SK-N-SH (cell line): ENCODE measurements around the gene SMCO2. TPM values are rescaled to one million over a fixed set of nuclear protein-coding genes. Genes with fewer than 3 reads are reported as not detected.
A peak's percentile ranks its signal among the peaks of the same experiment; 100 is the strongest.

ENCODE experiments used
- CTCF ChIA-PET: fragments of 300-600, 350-600 bp; formaldehyde crosslinking; extraction: SDS; loops from one replicate; lab custom pipeline; 2021; lab: Yijun Ruan, JAX
- POLR2A ChIA-PET: fragments of 350-600 bp; sonication (Branson Sonifier 250); formaldehyde crosslinking; extraction: SDS; loops from one replicate; lab custom pipeline; 2020; ENCODE audit warnings: antibody characterized with exemption, inconsistent platforms; lab: Yijun Ruan, JAX
- DNase-seq: peaks from one replicate; pipeline ENCODE4 v3.0.0; 2012
- H2AFZ ChIP-seq: fragments of 200-600 bp; sonication (generic); 2 replicates; pipeline ENCODE4 v1.8.1; 2016; ENCODE audit warnings: antibody characterized with exemption, mild to moderate bottlenecking, low read depth
- H3F3A ChIP-seq: fragments of 200-600 bp; sonication (generic); replicated peaks from 2 replicates; pipeline ENCODE3; 2016; ENCODE audit warnings: antibody characterized with exemption, mild to moderate bottlenecking; ENCODE audit not compliant: insufficient read depth
- H3K27ac ChIP-seq, 2 experiments: fragments of 200-500 bp in 1 of 2; fragments of 200-600 bp in 1 of 2; sonication (Bioruptor generic) in 1 of 2; sonication (generic), shearing (Covaris generic) in 1 of 2; 2 replicates each; pipeline versions ENCODE4 v1.5.1 to v1.6.1; 2014 to 2016; ENCODE audit warnings: low read depth in 2 of 2, inconsistent platforms in 1 of 2, low read length in 1 of 2, mild to moderate bottlenecking in 1 of 2, mixed read lengths in 1 of 2
- H3K27me3 ChIP-seq: fragments of 200-600 bp; sonication (generic), shearing (Covaris generic); 2 replicates; pipeline ENCODE4 v1.6.1; 2016; ENCODE audit warnings: mixed run types; ENCODE audit not compliant: insufficient read depth
- H3K36me3 ChIP-seq, 2 experiments: fragments of 200-500 bp in 1 of 2; fragments of 200-600 bp in 1 of 2; sonication (Bioruptor generic) in 1 of 2; sonication (generic) in 1 of 2; replicated peaks in 1 of 2; 2 replicates each; pipeline versions ENCODE3 to v1.5.1; 2014 to 2016; ENCODE audit warnings: low read length in 1 of 2, mild to moderate bottlenecking in 1 of 2; ENCODE audit not compliant: insufficient read depth in 2 of 2, control insufficient read depth in 1 of 2
- H3K4me1 ChIP-seq, 2 experiments: fragments of 200-500 bp in 1 of 2; fragments of 200-600 bp in 1 of 2; sonication (Bioruptor generic) in 1 of 2; sonication (generic), shearing (Covaris generic) in 1 of 2; 2 replicates each; pipeline versions ENCODE4 v1.5.1 to v1.6.1; 2014 to 2016; ENCODE audit warnings: low read depth in 1 of 2, low read length in 1 of 2, mixed run types in 1 of 2; ENCODE audit not compliant: insufficient read depth in 2 of 2, control insufficient read depth in 1 of 2
- H3K4me2 ChIP-seq: fragments of 200-600 bp; sonication (generic), shearing (Covaris generic); 2 replicates; pipeline ENCODE4 v1.6.1; 2017; ENCODE audit warnings: mixed run types
- H3K4me3 ChIP-seq, 2 experiments: fragments of 200-500 bp in 1 of 2; fragments of 200-600 bp in 1 of 2; sonication (Bioruptor generic) in 1 of 2; sonication (generic), shearing (Covaris generic) in 1 of 2; 2 replicates each; pipeline versions ENCODE4 v1.5.1 to v1.8.1; 2014 to 2016; ENCODE audit warnings: low read depth in 2 of 2, inconsistent platforms in 1 of 2, low read length in 1 of 2, mild to moderate bottlenecking in 1 of 2, mixed read lengths in 1 of 2, moderate library complexity in 1 of 2
- H3K79me2 ChIP-seq: fragments of 200-600 bp; sonication (generic); 2 replicates; pipeline ENCODE4 v1.8.1; 2017; ENCODE audit warnings: mild to moderate bottlenecking; ENCODE audit not compliant: insufficient read depth
- H3K9ac ChIP-seq: fragments of 200-600 bp; sonication (generic); 2 replicates; pipeline ENCODE4 v1.6.1; 2017; ENCODE audit warnings: mixed run types
- H3K9me2 ChIP-seq: fragments of 200-600 bp; sonication (generic); 2 replicates; pipeline ENCODE4 v1.6.1; 2017; ENCODE audit warnings: mixed run types
- H3K9me3 ChIP-seq: fragments of 200-600 bp; sonication (generic); 2 replicates; pipeline ENCODE4 v1.6.1; 2017; ENCODE audit warnings: mixed run types, mild to moderate bottlenecking, moderate library complexity
- H4K20me1 ChIP-seq: fragments of 200-600 bp; sonication (generic); 2 replicates; pipeline ENCODE4 v1.6.1; 2017; ENCODE audit warnings: mild to moderate bottlenecking, mixed run types; ENCODE audit not compliant: insufficient read depth
- CHD2 ChIP-seq: fragments of 150-350 bp; IDR thresholded peaks from 2 replicates; pipeline ENCODE4 v1.6.1; 2018; ENCODE audit warnings: low read length; ENCODE audit not compliant: partially characterized antibody
- FOSL2 ChIP-seq: IDR thresholded peaks from 2 replicates; pipeline ENCODE4 v1.4.0; 2012; ENCODE audit warnings: low read depth, mild to moderate bottlenecking, moderate library complexity, borderline replicate concordance
- FOXM1 ChIP-seq: IDR thresholded peaks from 2 replicates; pipeline ENCODE4 v1.4.0; 2012; ENCODE audit warnings: low read depth, mild to moderate bottlenecking
- GATA2 ChIP-seq: sonication (generic); formaldehyde crosslinking; IDR thresholded peaks from 2 replicates; pipeline ENCODE4 v1.5.0; 2020; ENCODE audit warnings: mild to moderate bottlenecking, missing genetic modification reagents
- IRF3 ChIP-seq: fragments of 150-350 bp; IDR thresholded peaks from 2 replicates; pipeline ENCODE4 v1.6.1; 2016; ENCODE audit warnings: mild to moderate bottlenecking, low read depth, low read length
- JUND ChIP-seq: IDR thresholded peaks from 2 replicates; pipeline ENCODE4 v1.4.0; 2012
- MEF2A ChIP-seq: IDR thresholded peaks from 2 replicates; pipeline ENCODE4 v1.4.0; 2012; ENCODE audit warnings: low read depth, borderline replicate concordance
- MXI1 ChIP-seq: IDR thresholded peaks from 2 replicates; pipeline ENCODE4 v1.6.1; 2012; ENCODE audit warnings: mild to moderate bottlenecking, low read depth, low read length, improper control_type of control experiment
- NFIC ChIP-seq: IDR thresholded peaks from 2 replicates; pipeline ENCODE4 v1.4.0; 2012; ENCODE audit warnings: borderline replicate concordance
- RFX5 ChIP-seq: IDR thresholded peaks from 2 replicates; pipeline ENCODE4 v1.6.1; 2012; ENCODE audit warnings: mild to moderate bottlenecking, improper control_type of control experiment, low read length
- SMC3 ChIP-seq: IDR thresholded peaks from 2 replicates; pipeline ENCODE4 v1.6.1; 2012; ENCODE audit warnings: low read depth, low read length, improper control_type of control experiment
- TCF12 ChIP-seq: IDR thresholded peaks from 2 replicates; pipeline ENCODE4 v1.4.0; 2012
- TEAD4 ChIP-seq: IDR thresholded peaks from 2 replicates; pipeline ENCODE4 v1.4.0; 2012; ENCODE audit warnings: mild to moderate bottlenecking, borderline replicate concordance; ENCODE audit not compliant: insufficient read depth
- USF1 ChIP-seq: IDR thresholded peaks from 2 replicates; pipeline ENCODE4 v1.4.0; 2012; ENCODE audit warnings: low read depth, borderline replicate concordance
- USF2 ChIP-seq: fragments of 150-350 bp; IDR thresholded peaks from 2 replicates; pipeline ENCODE4 v1.6.1; 2017; ENCODE audit warnings: antibody characterized with exemption, low read length, low read depth, borderline replicate concordance
- ZBTB33 ChIP-seq: IDR thresholded peaks from 2 replicates; pipeline ENCODE4 v1.4.0; 2012; ENCODE audit warnings: low read depth, borderline replicate concordance
- WGBS: methylation state at CpG from one replicate; pipeline ENCODE4 v1.1.6; 2017; ENCODE audit warnings: low lambda C conversion rate; 5-methylcytosine and 5-hydroxymethylcytosine counted together
- polyA plus RNA-seq, 3 experiments: library from polyadenylated mRNA; depleted of rRNA; stranded (reverse); fragments of >200 nt; gene quantifications; 2 replicates each; pipeline ENCODE4 v1.2.3, GENCODE V29; 2012
- TF ChIP-seq, protein P1 (sequence below): IDR thresholded peaks from 2 replicates; pipeline ENCODE4 v1.4.0; 2012; ENCODE audit warnings: low read depth

Gene SMCO2
- polyA plus RNA-seq, 1 of the 3 experiments (the other 2 are of a cell fraction): 0.21 TPM

DNA sequence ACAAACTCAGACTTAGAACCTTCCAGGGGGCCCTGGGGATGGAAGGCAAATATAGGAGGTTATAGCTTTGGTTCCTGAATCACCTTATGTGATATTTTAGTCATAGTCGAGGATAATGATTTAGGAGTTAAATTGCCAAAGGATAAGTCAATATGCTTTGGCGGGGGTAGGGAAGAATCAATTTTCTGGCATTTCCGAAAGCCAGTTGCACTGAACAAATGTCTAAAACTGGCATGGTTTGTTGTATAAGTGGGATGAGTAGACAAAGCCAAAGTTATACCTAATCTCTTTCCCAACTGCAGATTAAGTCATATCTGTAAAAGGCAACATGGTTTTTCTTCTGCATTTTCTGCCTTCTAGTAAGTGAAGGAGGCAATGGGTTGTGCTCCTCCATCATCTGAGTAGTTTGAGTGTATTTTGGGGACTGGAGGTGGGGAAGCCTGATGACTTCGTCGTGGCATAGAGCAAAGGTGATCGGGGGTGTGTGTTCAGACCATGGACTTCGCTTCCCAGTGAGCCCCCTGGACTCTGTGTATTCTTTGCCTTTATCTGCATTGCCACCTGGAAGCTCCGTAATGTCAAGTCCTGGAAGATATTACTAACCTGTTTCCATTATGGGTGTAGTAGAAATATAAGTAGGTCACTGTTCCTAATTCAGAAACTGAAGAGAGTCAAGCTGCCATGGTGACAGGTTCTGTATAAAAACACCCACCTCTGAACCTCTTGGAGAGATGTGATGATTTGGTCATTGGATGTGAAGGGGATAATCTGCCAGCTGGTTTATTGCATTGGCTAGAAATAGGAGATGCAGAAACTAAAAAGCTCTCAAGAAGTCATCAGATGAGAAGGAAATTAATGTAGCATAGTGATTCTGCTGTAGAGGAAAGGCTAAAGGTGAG lies 102.0 kb downstream of the SMCO2 start:
- H3F3A ChIP-seq: peaks cover 48% of the 10 kb centered on the region
- TF ChIP-seq USF1: no peak
- no peak for TF ChIP-seq CHD2
- no peak for TF ChIP-seq TEAD4
- no peak for TF ChIP-seq MXI1
- TF ChIP-seq GATA2 (CRISPR knock-in tag): no peak
- TF ChIP-seq ZBTB33: no peak
- no peak for DNase-seq
- H3K9ac ChIP-seq: peak overlapping the region; percentile 52; the same call in 1 of the 2 replicates
- ChIA-PET CTCF (no interaction called here), POLR2A (no interaction called here)
- H3K4me2 ChIP-seq: peak overlapping the region; percentile 72
- H3K9me3 ChIP-seq: no peaks in the 10 kb centered on the region
- H3K4me3 ChIP-seq: no peak overlapping the region
- H3K27ac ChIP-seq: peak overlapping the region; percentile 77 to 99; a peak in 3 of 4 replicates
- H3K79me2 ChIP-seq: peaks cover 98% of the 10 kb centered on the region
- H3K4me1 ChIP-seq: peaks cover 11 to 33% of the 10 kb centered on the region in 2 experiments
- H3K27me3 ChIP-seq: no peaks in the 10 kb centered on the region
- WGBS: 84% methylated on average over 8 of the region's 8 CpGs
- H3K9me2 ChIP-seq: no peaks in the 10 kb centered on the region
- peaks cover 4 to 18% of the 10 kb centered on the region in 2 experiments for H3K36me3 ChIP-seq
- H4K20me1 ChIP-seq: no peaks in the 10 kb centered on the region
- no peak overlapping the region for H2AFZ ChIP-seq

DNA sequence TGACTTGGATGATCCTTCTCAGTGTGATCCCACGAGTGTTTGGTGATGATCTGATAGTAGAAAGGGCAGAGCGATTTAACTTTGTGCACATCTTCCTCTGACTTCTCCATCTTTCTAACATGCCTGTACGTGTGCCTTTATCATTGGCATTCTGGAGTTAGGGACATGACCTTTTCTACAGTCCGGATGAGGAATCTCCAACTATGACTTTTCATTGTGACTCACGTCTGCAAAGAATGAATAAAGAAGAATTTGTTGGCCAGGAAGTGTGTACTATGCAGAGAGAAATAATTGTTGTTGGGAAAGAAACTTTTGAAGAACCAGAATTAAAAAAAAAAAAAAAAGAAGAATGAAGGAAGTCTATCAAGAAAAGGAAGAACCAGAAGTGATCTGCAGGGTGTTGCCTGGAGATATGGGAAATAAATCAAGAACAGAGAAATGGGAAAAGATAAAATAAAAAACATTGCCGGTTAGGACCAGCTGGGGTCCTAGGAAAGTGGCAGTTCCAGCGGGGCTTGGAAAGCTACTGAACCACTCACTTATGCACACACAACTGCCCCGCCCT lies 102.8 kb downstream of the SMCO2 start:
- Histone ChIP-seq H3K9me3 (no peaks in the 10 kb centered on the region), H4K20me1 (no peaks in the 10 kb centered on the region), H3K9ac (peak overlapping the region; percentile 71), H3K4me2 (peak overlapping the region; percentile 72), H2AFZ (no peak overlapping the region), H3K4me1 (peaks cover 13 to 41% of the 10 kb centered on the region in 2 experiments), H3K9me2 (no peaks in the 10 kb centered on the region), H3K27ac (peak overlapping the region; percentile 77 to 99), H3K79me2 (peaks cover 98% of the 10 kb centered on the region), H3F3A (peaks cover 43% of the 10 kb centered on the region), H3K27me3 (no peaks in the 10 kb centered on the region), H3K4me3 (no peak overlapping the region), H3K36me3 (peaks cover 4 to 14% of the 10 kb centered on the region in 2 experiments)
- 24% methylated on average over 8 of the region's 8 CpGs for WGBS
- DNase-seq: no peak
- ChIA-PET POLR2A (no interaction called here), CTCF (no interaction called here)
- peak; percentile 69; the same call in 1 of the 2 replicates for TF ChIP-seq NFIC
- peak; percentile 65 for TF ChIP-seq TCF12
- TF ChIP-seq IRF3: no peak
- TF ChIP-seq ZBTB33: no peak
- TF ChIP-seq, protein P1, sequence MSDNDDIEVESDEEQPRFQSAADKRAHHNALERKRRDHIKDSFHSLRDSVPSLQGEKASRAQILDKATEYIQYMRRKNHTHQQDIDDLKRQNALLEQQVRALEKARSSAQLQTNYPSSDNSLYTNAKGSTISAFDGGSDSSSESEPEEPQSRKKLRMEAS: no peak
- TF ChIP-seq CHD2: no peak
- no peak for TF ChIP-seq SMC3
- peak; percentile 82; the same call in 1 of the 2 replicates for TF ChIP-seq FOSL2
- no peak for TF ChIP-seq MEF2A
- TF ChIP-seq TEAD4: 0 out of 2 replicates have a peak, but pooled peaks have one; percentile 43
- no peak for TF ChIP-seq RFX5
- TF ChIP-seq FOXM1: no peak
- TF ChIP-seq MXI1: no peak
- TF ChIP-seq USF2: no peak
- peak; percentile 76 for TF ChIP-seq JUND
